Karpas-422 (cell line): ENCODE results near the gene UNC93B1. TPM values are rescaled to one million over a fixed set of nuclear protein-coding genes. Genes with fewer than 3 reads are reported as not detected.
"Not testable (repeated sequence)": the region's sequence is repeated elsewhere in the genome, so short reads cannot be mapped to it uniquely, and the experiment has no call there.

ENCODE experiments used
- DNase-seq: peaks from one replicate; pipeline ENCODE4 v3.0.0-alpha.2; 2015
- H2AFZ ChIP-seq: fragments of 200-600 bp; sonication (generic); 2 replicates; pipeline ENCODE4 v1.6.1; 2014; ENCODE audit warnings: antibody characterized with exemption, low read length, mixed read lengths
- H3K27ac ChIP-seq: fragments of 200-600 bp; sonication (generic); 2 replicates; pipeline ENCODE4 v1.5.1; 2014; ENCODE audit warnings: mild to moderate bottlenecking, low read length, moderate library complexity
- H3K27me3 ChIP-seq: fragments of 200-600 bp; sonication (generic); 2 replicates; pipeline ENCODE4 v1.6.1; 2014; ENCODE audit warnings: low read length, mixed read lengths
- H3K36me3 ChIP-seq: fragments of 200-600 bp; sonication (generic); 2 replicates; pipeline ENCODE4 v1.6.1; 2014; ENCODE audit warnings: low read length, mixed read lengths; ENCODE audit not compliant: insufficient read depth
- H3K4me1 ChIP-seq: fragments of 200-600 bp; sonication (generic); 2 replicates; pipeline ENCODE4 v1.6.1; 2014; ENCODE audit warnings: mild to moderate bottlenecking, low read length, mixed read lengths
- H3K4me2 ChIP-seq: fragments of 200-600 bp; sonication (generic); 2 replicates; pipeline ENCODE4 v1.6.1; 2014; ENCODE audit warnings: low read length, low read depth, mild to moderate bottlenecking; ENCODE audit not compliant: poor library complexity, severe bottlenecking
- H3K4me3 ChIP-seq: fragments of 200-600 bp; sonication (generic); 2 replicates; pipeline ENCODE4 v1.5.1; 2014; ENCODE audit warnings: mild to moderate bottlenecking, antibody characterized with exemption, low read length, mixed read lengths
- H3K79me2 ChIP-seq: fragments of 200-600 bp; sonication (generic); 2 replicates; pipeline ENCODE4 v1.6.1; 2014; ENCODE audit warnings: mild to moderate bottlenecking, low read length, mixed read lengths
- H3K9ac ChIP-seq: fragments of 200-600 bp; sonication (generic); 2 replicates; pipeline ENCODE4 v1.6.0; 2014; ENCODE audit warnings: low read length
- H3K9me2 ChIP-seq: fragments of 200-600 bp; sonication (generic), shearing (Covaris generic); replicated peaks from 2 replicates; pipeline ENCODE4 v1.6.0; 2014; ENCODE audit warnings: mild to moderate bottlenecking, low read length, moderate library complexity; ENCODE audit not compliant: insufficient read depth
- H3K9me3 ChIP-seq: fragments of 300-700, 200-600 bp; sonication (generic); 2 replicates; pipeline ENCODE4 v1.6.1; 2014; ENCODE audit warnings: low read length, mixed read lengths
- H4K20me1 ChIP-seq: fragments of 200-600 bp; sonication (generic); 2 replicates; pipeline ENCODE4 v1.6.1; 2014; ENCODE audit warnings: mild to moderate bottlenecking, antibody characterized with exemption, low read length, low read depth; ENCODE audit not compliant: insufficient read depth
- total RNA-seq: library from RNA; depleted of rRNA; stranded (reverse); fragments of >200 nt; shearing (Covaris generic); gene quantifications from 2 replicates; pipeline ENCODE4 v1.2.3, GENCODE V29; 2014; ENCODE audit warnings: low replicate concordance

The UNC93B1 gene
- total RNA-seq, 1 experiment from 2014 or later, result 71.1 TPM

DNA sequence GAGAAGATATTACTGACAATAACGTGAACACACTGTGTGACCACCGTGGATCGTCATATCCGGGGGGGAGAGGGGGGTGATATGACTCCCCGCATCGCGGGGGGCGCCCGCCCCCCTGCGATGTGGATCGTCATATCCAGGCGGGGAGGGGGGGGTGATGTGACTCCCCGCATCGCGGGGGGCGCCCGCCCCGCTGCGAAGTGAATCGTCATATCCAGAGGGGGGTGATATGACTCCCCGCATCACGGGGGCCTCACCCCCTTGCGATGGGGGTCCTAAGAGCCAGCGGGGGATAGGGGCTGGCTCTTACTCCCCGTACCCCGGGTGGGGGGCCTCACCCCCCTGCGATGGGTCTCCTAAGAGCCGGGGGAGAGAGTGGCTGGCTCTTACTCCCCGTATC is 19.9 kb downstream of the UNC93B1 start:
- Histone ChIP-seq H3K36me3 (no peaks in the 10 kb centered on the region), H3K27me3 (no peaks in the 10 kb centered on the region), H3K9ac (no peak overlapping the region), H3K4me3 (no peak overlapping the region), H3K9me2 (no peaks in the 10 kb centered on the region), H2AFZ (no peak overlapping the region), H3K4me2 (no peak overlapping the region), H3K27ac (no peak overlapping the region), H3K79me2 (no peaks in the 10 kb centered on the region), H4K20me1 (no peaks in the 10 kb centered on the region), H3K4me1 (no peaks in the 10 kb centered on the region), H3K9me3 (no peaks in the 10 kb centered on the region)
- DNase-seq, result no peak

- H3K4me1 ChIP-seq, H2AFZ ChIP-seq, H3K4me3 ChIP-seq, DNase-seq, H3K4me2 ChIP-seq, H3K36me3 ChIP-seq, H4K20me1 ChIP-seq, H3K79me2 ChIP-seq, H3K27ac ChIP-seq, H3K9me3 ChIP-seq, H3K9ac ChIP-seq, H3K9me2 ChIP-seq, H3K27me3 ChIP-seq: not testable (repeated sequence)
These were observed 21.5 kb downstream of the UNC93B1 start for GRCh38 chr11:67982255-67982857.

GRCh38 chr11:67981226-67981625 is 22.7 kb downstream of the UNC93B1 start:
- H3K27ac ChIP-seq, DNase-seq, H2AFZ ChIP-seq, H3K9me2 ChIP-seq, H3K27me3 ChIP-seq, H3K36me3 ChIP-seq, H3K4me2 ChIP-seq, H4K20me1 ChIP-seq, H3K9ac ChIP-seq, H3K4me3 ChIP-seq, H3K4me1 ChIP-seq, H3K79me2 ChIP-seq, H3K9me3 ChIP-seq: not testable (repeated sequence)

DNA sequence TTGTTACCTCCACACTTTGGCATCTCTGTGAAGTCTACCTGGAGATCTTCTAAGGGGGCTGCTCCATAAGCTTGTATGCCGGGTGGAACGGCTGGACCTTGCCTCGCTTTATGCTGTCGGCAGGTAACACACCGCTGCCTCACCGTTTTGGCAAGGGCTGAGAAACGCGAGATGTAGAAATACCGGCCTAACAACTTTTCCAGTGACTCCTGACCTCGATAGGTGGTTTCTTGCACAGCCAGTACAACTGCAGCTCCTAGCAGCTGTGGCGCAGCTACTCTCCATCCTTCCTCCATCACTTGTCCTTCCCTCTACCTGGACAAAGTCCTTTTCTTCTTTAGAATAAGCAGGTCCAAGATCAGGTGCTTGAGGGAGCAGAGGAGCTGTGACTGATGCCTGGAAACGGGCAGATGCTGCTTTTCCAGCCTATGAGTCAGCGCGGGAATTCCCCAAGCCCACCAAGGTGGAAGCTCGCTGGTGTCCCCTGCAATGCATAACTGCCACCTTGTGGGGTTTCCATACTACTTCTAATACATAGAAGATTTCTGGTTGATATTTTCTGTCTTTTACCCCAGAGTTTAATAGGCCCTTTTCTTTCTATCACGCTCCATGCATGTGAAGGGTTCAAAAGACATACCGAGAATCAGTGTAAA is 25.0 kb downstream of the UNC93B1 start:
- H3K27me3 ChIP-seq, H3K4me1 ChIP-seq, H3K9me3 ChIP-seq, DNase-seq, H2AFZ ChIP-seq, H3K4me2 ChIP-seq, H3K36me3 ChIP-seq, H4K20me1 ChIP-seq, H3K9me2 ChIP-seq, H3K4me3 ChIP-seq, H3K27ac ChIP-seq, H3K79me2 ChIP-seq, H3K9ac ChIP-seq: not testable (repeated sequence)

- not testable (repeated sequence) for H3K9ac ChIP-seq, DNase-seq, H3K27ac ChIP-seq
These were observed 29.2 kb downstream of the UNC93B1 start for GRCh38 chr11:67974746-67975145.

DNA sequence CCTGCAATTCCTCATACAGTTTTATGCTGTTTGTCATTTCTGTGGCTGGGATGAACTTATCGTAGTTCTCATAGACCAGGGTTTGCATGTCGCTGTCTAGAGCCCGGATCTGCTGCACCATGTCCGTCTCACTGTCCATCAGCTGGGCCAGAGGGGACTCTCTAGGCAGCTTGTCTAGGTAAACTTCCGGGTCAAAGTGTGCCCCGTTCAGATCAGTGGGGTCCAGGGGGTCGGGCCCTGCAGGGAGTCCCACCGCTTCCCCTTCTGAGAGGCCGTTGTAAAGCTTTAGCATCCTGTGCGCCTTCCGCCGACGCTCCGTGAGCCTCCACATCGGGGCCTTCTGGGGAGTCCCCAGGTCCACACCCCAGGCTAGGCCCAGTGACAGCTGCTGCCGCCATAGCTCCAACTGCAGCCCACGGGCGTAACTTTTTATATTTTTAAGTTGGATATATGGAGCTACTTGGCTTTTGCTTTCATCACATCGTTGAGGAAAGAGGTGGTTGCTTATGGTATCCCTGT is 38.0 kb downstream of the UNC93B1 start:
- not testable (repeated sequence) for H3K4me1 ChIP-seq, H4K20me1 ChIP-seq

More at GRCh38 chr11:67974746-67975145, 29.2 kb downstream of the UNC93B1 start:
- not testable (repeated sequence) for H3K4me2 ChIP-seq, H3K36me3 ChIP-seq, H3K9me3 ChIP-seq, H3K79me2 ChIP-seq, H3K4me3 ChIP-seq, H3K27me3 ChIP-seq, H4K20me1 ChIP-seq, H2AFZ ChIP-seq, H3K9me2 ChIP-seq, H3K4me1 ChIP-seq

DNA sequence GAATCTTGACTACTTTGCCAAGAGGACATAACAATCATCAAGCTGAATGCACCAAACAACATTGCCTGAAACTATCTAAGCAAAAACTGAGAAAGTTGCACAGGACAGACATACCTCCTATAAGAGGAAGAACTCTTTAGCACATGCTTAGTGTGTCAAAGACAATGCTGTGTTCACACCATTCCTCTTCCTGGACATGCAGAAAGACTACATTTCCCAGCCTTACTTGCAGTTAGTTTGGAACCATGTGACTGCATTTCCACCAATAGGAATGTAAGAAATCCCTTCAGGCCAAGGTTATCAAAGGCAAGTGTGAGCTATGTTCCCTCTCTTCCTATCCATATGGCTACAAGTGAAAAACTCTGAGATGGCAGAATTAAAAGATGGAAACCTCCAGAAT is 39.2 kb downstream of the UNC93B1 start:
- not testable (repeated sequence) for H3K9me3 ChIP-seq

More for the DNA sequence above, 38.0 kb downstream of the UNC93B1 start:
- H3K27ac ChIP-seq, H3K4me2 ChIP-seq, H3K36me3 ChIP-seq, H3K9me3 ChIP-seq, H3K27me3 ChIP-seq, H3K79me2 ChIP-seq, H3K9me2 ChIP-seq, H3K4me3 ChIP-seq, H2AFZ ChIP-seq, DNase-seq, H3K9ac ChIP-seq: not testable (repeated sequence)

GRCh38 chr11:67963879-67964278 is 40.0 kb downstream of the UNC93B1 start:
- not testable (repeated sequence) for H3K9me2 ChIP-seq, H3K36me3 ChIP-seq, H3K79me2 ChIP-seq, H2AFZ ChIP-seq, DNase-seq, H3K4me2 ChIP-seq, H3K27ac ChIP-seq, H4K20me1 ChIP-seq, H3K4me3 ChIP-seq, H3K27me3 ChIP-seq, H3K9ac ChIP-seq, H3K4me1 ChIP-seq, H3K9me3 ChIP-seq

More for the DNA sequence above, 39.2 kb downstream of the UNC93B1 start:
- H3K27me3 ChIP-seq, H3K36me3 ChIP-seq, H3K4me3 ChIP-seq, H3K9me2 ChIP-seq, DNase-seq, H3K27ac ChIP-seq, H4K20me1 ChIP-seq, H2AFZ ChIP-seq, H3K4me2 ChIP-seq, H3K79me2 ChIP-seq, H3K9ac ChIP-seq, H3K4me1 ChIP-seq: not testable (repeated sequence)
